Measurements from ENCODE around the gene CDH4.

The CDH4 gene

GRCh38 chr20:61251529-61252393 lies at the start of gene CDH4:
Gene CDH4, plus strand, starts transcription at chr20:61252261.
- peak in 5 of 51 donors; percentile 9 to 35 (median 16) for DNase-seq

GRCh38 chr20:61203320-61203719 lies 48.7 kb upstream of the CDH4 start:
- DNase-seq = no peak

DNA sequence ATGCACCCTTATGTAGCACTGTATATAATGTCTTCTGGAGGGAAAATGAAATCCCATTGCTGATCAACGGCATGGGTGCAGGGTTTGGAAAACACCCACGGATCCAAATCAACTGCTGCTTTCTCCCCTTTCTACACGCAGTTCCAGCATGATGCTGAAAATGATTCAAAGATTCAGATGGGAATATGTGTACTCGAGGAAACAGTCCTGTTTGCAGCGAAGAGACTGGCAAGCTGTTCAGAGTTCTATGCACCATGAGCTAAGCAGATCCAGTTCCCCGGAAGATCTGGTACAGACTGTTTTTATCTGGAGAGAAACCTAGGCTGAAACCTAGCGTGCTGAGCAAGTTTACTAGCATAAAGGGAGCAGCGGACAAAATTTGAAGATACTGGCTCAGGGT lies 47.9 kb upstream of the CDH4 start:
- DNase-seq = no peak

DNA sequence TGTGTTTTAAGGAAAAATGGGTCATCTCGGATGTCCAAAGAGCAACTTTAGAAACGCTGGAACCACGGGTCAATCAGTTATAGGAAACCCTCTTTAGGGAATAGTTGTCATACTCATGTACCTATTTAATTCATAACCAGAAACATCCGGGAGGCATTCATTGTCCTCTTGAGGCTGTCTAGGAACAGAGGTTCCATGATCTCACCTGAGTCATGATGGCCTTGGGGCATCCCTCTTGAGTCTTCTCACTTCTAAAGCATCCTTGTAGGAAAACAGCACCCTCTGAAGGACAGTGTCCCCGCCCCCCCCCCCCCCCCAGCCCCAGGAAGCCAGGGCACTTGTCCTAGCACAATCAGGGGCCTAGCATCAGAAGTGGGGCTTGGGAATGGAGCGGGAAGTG lies 46.3 kb upstream of the CDH4 start:
- DNase-seq = no peak

GRCh38 chr20:61210862-61211261 lies 41.2 kb upstream of the CDH4 start:
- no peak for DNase-seq

- DNase-seq = no peak
Measured at GRCh38 chr20:61217848-61218247, 34.2 kb upstream of the CDH4 start.

GRCh38 chr20:61219021-61219431 lies 33.0 kb upstream of the CDH4 start:
- DNase-seq = no peak

DNA sequence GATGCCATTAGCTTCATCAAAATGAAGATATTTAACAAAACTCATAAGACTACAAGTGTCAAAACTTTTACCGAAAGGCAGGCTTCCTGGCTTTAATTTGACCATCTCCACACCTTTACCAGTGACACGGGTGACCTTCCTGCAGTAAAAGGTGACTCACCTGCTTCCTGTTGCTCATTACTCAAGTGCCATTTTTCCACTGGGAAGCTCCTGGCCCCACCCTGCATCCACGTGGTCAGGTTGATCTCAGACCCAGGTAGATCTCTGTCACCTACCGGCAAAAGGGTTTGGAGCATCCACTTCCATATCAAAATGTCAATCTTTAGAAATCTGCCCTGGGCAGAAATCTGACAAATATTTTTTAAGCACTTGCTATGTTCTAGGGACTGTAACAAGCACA lies 31.9 kb upstream of the CDH4 start:
- no peak for DNase-seq

DNA sequence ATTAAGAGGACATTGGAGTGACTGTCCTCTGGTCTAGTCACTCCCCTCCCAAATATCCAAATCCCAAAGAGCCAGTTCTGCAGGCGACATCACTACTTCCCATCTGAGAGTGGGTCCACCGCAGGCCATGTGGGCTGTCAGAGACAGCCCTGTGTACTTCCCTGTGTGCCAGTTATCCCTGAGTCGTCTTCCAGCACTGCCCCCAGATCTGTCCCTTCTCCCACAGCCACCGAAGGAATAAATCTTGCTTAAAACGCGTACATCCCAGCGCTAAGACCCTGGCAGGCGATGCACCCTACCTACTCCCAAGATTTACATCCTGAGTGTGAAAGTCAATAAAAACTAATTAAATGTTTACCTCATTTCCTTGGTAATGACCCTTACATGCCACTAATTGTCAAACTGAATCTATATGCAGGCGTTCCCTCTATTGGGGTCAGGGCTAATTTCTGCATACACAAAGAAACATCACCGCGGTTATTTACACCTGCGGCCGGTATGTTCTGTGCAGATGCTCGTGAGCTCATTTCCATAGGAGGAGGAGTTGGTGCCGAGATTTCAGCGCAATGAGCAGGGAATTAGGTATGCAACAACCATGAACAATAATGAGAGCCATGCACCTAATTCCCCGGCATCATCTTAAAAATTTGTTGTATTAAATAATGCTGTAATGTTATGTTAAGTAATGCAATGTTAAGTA lies 31.3 kb upstream of the CDH4 start:
- no peak for DNase-seq

DNA sequence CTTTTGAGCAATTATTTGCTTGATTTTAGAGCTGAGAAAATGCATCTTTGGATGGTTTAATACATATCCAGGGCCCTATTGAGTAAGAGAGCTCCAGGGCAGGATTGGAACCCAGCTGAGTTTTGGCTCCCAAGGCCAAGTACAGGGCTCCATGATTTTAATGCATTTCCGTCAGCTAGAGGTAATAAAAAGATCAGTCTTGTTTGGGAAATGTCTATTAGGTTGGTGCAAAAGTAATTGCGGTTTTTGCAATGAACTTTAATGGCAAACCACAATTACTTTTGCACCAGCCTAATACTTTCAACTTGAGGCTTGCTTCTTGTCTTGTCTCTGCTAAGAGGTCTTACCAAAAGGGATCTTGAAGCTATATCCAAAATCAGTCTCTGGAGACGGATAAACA lies 29.4 kb upstream of the CDH4 start:
- no peak for DNase-seq

DNA sequence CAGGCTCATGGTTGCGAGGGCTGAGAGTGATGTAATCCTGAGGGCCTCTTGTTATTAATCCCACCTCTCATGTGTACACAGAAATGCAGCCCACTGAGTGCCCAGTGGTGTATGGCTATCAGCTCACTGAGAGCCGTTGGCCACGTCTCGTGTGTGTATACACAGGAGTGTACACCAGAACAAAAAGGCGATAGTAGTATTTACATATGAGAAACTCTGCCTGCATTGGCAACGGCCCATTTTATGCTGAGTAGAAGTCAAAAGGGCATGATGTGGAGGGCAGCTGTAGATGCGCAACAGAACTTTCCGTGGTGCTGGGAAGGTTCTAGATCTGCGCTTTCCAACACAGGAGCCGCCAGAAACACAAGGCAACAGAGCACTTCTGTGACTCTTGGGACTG lies 28.9 kb upstream of the CDH4 start:
- no peak for DNase-seq

DNA sequence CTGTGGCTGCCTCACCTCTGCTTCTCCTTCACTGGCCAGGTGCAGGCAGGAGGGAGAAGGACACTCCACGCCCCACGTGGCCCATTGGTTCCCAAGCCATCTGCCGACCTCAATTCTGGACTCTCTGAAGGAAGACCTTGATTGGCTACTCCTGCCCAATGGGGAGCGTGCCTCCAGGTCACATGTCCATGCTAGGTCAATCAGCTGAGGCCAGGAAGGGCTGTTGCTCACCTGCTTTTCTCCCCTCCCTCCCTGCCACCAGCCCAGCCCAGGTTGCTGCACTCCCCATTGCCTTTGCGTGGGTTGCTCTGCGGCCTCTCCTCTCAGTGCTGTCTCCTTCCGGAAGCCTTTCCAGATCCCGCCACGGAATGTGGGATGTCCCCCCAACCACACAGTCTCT lies 21.9 kb upstream of the CDH4 start:
- no peak for DNase-seq

DNA sequence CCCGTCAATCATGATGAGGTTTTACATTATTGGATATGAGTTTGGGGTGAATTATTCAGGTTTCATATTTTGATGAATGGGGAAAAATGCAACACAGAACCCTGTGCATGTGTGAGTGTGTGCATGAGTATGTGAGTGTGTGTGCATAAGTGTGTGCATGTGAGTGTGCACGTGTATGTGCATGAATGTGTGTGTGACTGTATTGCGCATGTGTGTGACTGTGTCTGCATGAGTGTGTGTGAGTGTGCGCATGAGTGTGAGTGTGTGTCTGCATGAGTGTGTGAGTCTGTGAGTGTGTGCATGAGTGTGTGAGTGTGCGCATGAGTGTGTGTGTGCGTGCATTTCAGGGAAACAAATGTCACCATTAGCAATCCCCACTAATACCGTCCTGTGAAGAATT lies 18.5 kb upstream of the CDH4 start:
- no peak for DNase-seq

DNA sequence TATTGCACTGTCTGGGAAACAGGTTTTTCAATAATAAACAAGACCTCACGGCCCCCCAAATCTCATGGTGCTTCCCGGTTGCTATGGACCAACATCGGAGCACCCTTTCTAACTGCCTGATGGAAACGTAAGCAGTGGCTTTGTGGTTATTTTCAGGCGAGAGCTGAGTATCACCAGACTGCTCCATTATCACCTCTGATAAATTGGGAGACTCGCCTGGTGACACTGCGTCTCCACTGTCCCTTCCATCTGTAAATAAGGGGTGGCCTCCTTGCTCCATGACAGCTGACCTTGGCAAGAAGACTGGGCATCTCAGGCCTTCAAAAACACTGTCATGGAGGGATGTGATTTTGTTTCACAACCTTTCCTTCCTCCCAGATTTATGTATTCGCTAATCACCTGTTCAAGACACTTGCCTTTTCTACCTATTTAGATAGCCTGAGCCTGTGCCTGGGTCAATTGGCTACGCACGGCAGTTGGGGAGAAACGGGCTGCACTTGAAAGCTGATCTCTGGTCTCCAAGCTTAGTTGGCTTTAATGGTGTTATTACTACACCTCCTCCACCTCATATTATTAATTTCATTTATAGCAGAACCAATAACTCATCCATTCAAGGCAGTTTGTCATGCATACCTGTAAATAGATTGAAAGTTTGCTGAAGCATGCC lies 17.7 kb upstream of the CDH4 start:
- no peak for DNase-seq

- DNase-seq = no peak
Measured at GRCh38 chr20:61236713-61237112, 15.3 kb upstream of the CDH4 start.

DNA sequence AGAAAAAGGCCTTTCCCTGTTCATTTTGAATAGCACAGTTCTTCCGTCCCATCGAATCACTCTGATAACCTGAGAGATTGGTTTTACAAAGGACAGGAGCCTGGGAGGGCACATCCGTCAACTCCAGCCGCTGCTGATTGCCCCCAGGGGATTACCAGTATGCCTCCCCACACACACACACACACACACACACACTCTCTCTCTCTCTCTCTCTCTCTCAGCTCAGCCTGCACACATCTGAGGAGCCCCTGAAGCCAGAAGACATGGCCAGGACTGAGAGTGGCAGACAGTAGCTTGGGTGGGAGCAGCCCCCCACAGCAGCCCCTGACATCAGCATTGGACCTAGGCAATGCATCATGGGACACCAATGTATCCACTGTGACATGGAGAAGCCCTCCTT lies 13.2 kb upstream of the CDH4 start:
- DNase-seq = no peak

DNA sequence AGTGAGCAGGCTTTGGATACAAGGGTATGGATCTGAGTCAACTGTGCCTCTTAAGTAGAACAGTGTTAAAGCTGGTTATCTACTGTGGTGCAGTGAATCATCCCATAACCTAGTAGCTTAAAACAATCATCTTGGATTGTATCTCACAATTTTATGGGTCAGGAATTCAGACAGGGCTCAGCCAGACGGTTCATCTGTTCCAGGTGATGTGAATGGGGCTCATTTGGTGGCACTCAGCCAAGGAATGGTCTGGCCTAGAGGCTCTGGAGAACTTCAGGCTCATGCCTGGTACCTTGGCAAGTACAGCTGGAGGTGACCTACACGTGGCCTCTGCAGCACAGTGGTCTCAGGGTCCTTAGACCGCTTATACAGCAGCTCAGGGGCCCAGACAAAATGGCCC lies 11.2 kb upstream of the CDH4 start:
- DNase-seq = no peak

GRCh38 chr20:61244213-61244612 lies 7.8 kb upstream of the CDH4 start:
- DNase-seq = no peak

DNA sequence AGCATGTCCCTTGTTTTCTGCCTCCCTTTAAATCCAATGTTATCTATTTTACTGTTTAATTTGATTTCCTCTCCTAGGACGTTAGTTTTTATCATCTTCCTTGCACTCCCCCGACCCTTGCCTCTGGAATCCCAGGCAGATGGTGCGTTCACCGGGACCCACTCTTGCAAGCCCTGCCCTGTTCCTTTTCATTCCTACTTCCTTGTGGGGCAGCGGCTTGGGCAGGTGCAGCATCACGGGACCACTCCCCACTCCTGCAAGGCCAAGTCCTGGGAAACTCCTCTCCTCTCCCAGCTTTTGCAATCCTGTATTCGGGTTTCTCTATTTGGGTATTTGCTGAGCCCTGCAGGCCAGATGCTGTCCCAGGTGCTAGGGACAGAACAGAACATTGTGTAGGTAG lies 5.8 kb upstream of the CDH4 start:
- DNase-seq = no peak

GRCh38 chr20:61249626-61250025 lies 2.4 kb upstream of the CDH4 start:
- no peak for DNase-seq

- DNase-seq = peak in 6 of 51 donors; percentile 12 to 41 (median 31)
Measured at GRCh38 chr20:61252601-61253263, 671 bp downstream of the CDH4 start.

- peak in 13 of 51 donors; percentile 12 to 54 (median 29) for DNase-seq
Measured at GRCh38 chr20:61253264-61253639, 1.2 kb downstream of the CDH4 start.
